Lung (tissue), 12 donors: Measurements from ENCODE around the gene RAMP3. TPM values are rescaled to one million over a fixed set of nuclear protein-coding genes. Genes with fewer than 3 reads are reported as not detected.
A peak's percentile ranks its signal among the peaks of the same experiment; 100 is the strongest.

Source experiments
- ATAC-seq: fragments of 200-7000 bp; cut with Tn5 transposase; one replicate; pipeline ENCODE4 v1.9.1; 2020; ENCODE audit warnings: moderate number of reproducible peaks; ENCODE audit not compliant: insufficient read depth, low FRiP score
- DNase-seq, 3 donors: peaks; one replicate each; pipeline ENCODE4 v3.0.0-alpha.2; 2013 to 2017
- H3K27ac ChIP-seq, 2 donors: one replicate each; pipeline ENCODE4 v1.5.1; 2013; ENCODE audit warnings: mild to moderate bottlenecking in 2 of 2, moderate library complexity in 2 of 2, control low read depth in 1 of 2, inconsistent platforms in 1 of 2, low read depth in 1 of 2, low read length in 1 of 2
- H3K27me3 ChIP-seq, 3 donors: one replicate each; pipeline ENCODE4 v1.5.1; 2013; ENCODE audit warnings: low read length in 2 of 3; ENCODE audit not compliant: control insufficient read depth in 3 of 3, insufficient read depth in 3 of 3
- H3K36me3 ChIP-seq, 4 donors: one replicate each; pipeline ENCODE4 v1.5.1; 2013; ENCODE audit warnings: low read length in 4 of 4, mild to moderate bottlenecking in 1 of 4, moderate library complexity in 1 of 4; ENCODE audit not compliant: control insufficient read depth in 4 of 4, insufficient read depth in 4 of 4
- H3K4me1 ChIP-seq, 5 donors: one replicate each; pipeline ENCODE4 v1.5.1; 2013; ENCODE audit warnings: low read length in 5 of 5, mild to moderate bottlenecking in 2 of 5, moderate library complexity in 1 of 5; ENCODE audit not compliant: control insufficient read depth in 5 of 5, insufficient read depth in 5 of 5
- H3K4me3 ChIP-seq: one replicate; pipeline ENCODE4 v1.5.1; 2013; ENCODE audit warnings: mild to moderate bottlenecking, control low read depth, moderate library complexity
- H3K9ac ChIP-seq, 2 donors: one replicate each; pipeline ENCODE4 v1.5.1; 2013; ENCODE audit warnings: low read length in 2 of 2, control low read depth in 1 of 2; ENCODE audit not compliant: insufficient read depth in 1 of 2
- H3K9me3 ChIP-seq, 4 donors: one replicate each; pipeline ENCODE4 v1.5.1; 2013; ENCODE audit warnings: low read length in 3 of 4, mild to moderate bottlenecking in 1 of 4, moderate library complexity in 1 of 4; ENCODE audit not compliant: control insufficient read depth in 4 of 4, insufficient read depth in 3 of 4
- WGBS, 2 donors: extraction: QIAGEN DNeasy Blood & Tissue Kit; methylation state at CpG; one replicate each; pipeline ENCODE4 v1.1.7; 2013; 5-methylcytosine and 5-hydroxymethylcytosine counted together
- polyA plus RNA-seq, 2 donors: library from polyadenylated mRNA; stranded (reverse); fragments of 200-250 nt; gene quantifications; one replicate each; pipeline ENCODE4 v1.2.1, GENCODE V29; 2013
- total RNA-seq, 2 donors: library from RNA; depleted of rRNA in 1 of 2; stranded (reverse); fragments of >200 nt in 1 of 2; gene quantifications; one replicate each; pipeline ENCODE4 v1.2.1, GENCODE V29; 2014 to 2021
- TF ChIP-seq, protein P1 (sequence below): IDR thresholded peaks from 2 replicates; pipeline ENCODE4 v1.5.1; 2012; ENCODE audit warnings: mild to moderate bottlenecking; ENCODE audit errors: control extremely low read depth, extremely low read depth
- donor health status: control.
- donor health status: control.
- donor health status: Bipolar disorder and iron deficiency.
- donor health status: healthy.
- donor health status: DM: yes; HTN: yes; CAD: no.

RAMP3 gene
- total and polyA plus RNA-seq, 4 donors: 47.3 to 116 (median 63.3) TPM

DNA sequence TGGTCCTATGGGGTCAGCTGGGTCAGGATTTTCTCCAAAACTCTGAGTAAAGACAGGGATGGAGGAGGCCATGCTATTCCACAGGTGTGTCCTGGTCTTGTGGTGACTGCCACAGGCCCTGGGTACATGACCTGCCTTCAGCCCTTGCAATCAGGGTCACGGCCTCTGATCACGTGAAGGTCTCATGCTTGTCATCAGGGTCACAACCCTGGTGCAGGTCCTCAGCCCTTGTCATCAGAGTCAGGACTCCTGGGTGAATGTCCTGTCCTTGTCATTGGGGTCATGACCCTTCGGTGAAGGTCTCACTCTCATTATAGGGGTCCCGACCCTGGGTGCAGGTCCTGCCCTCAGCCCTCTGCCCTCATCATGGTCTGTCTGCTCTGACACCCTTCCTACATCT, 24.2 kb upstream of the RAMP3 start:
- no peaks in the 10 kb centered on the region for H3K4me1 ChIP-seq
- no peaks in the 10 kb centered on the region for H3K27me3 ChIP-seq
- H3K4me3 ChIP-seq: no peak overlapping the region
- no peak overlapping the region for H3K27ac ChIP-seq
- TF ChIP-seq, protein P1, sequence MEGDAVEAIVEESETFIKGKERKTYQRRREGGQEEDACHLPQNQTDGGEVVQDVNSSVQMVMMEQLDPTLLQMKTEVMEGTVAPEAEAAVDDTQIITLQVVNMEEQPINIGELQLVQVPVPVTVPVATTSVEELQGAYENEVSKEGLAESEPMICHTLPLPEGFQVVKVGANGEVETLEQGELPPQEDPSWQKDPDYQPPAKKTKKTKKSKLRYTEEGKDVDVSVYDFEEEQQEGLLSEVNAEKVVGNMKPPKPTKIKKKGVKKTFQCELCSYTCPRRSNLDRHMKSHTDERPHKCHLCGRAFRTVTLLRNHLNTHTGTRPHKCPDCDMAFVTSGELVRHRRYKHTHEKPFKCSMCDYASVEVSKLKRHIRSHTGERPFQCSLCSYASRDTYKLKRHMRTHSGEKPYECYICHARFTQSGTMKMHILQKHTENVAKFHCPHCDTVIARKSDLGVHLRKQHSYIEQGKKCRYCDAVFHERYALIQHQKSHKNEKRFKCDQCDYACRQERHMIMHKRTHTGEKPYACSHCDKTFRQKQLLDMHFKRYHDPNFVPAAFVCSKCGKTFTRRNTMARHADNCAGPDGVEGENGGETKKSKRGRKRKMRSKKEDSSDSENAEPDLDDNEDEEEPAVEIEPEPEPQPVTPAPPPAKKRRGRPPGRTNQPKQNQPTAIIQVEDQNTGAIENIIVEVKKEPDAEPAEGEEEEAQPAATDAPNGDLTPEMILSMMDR: no peak
- no peak overlapping the region for H3K9ac ChIP-seq
- 91 to 92% methylated on average over 4 of the region's 4 CpGs for WGBS, 2 donors
- no peak for ATAC-seq
- H3K36me3 ChIP-seq: no peaks in the 10 kb centered on the region
- no peak for DNase-seq
- no peaks in the 10 kb centered on the region for H3K9me3 ChIP-seq

DNA sequence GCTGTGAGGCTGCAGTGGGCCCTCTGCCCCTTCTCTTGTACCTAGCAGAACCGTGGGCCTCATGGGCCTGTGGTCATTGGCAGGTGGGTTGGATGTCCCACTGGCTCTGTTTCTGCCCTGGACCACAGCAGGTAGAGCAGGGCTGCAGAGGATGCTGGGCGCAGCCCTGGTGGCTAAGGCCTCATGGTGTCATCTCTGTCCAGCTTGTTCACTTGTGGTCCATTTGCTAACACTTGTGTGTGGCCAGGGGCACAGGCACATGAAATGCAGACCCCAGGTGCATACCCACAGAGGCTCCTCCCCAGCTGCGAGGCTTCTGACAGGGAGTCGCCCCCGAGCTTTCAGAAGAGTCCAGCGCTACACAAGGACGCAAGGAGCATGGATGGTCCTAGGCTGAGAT, 23.7 kb upstream of the RAMP3 start:
- DNase-seq: no peak
- WGBS, 2 donors: 93 to 95% methylated on average over 7 of the region's 7 CpGs
- Histone ChIP-seq H3K27me3 (no peaks in the 10 kb centered on the region), H3K9ac (no peak overlapping the region), H3K4me3 (no peak overlapping the region), H3K36me3 (no peaks in the 10 kb centered on the region), H3K27ac (no peak overlapping the region), H3K4me1 (no peaks in the 10 kb centered on the region), H3K9me3 (no peaks in the 10 kb centered on the region)
- TF ChIP-seq, protein P1: no peak
- ATAC-seq: no peak

GRCh38 chr7:45136106-45137060, 21.2 kb upstream of the RAMP3 start:
- ATAC-seq: peak; percentile 65

More at GRCh38 chr7:45136106-45137060, 21.2 kb upstream of the RAMP3 start:
- Histone ChIP-seq H3K27ac (no peak overlapping the region), H3K9me3 (no peaks in the 10 kb centered on the region), H3K4me3 (no peak overlapping the region), H3K36me3 (no peaks in the 10 kb centered on the region), H3K4me1 (no peaks in the 10 kb centered on the region), H3K9ac (no peak overlapping the region), H3K27me3 (no peaks in the 10 kb centered on the region)
- TF ChIP-seq, protein P1: peak; percentile 96
- WGBS, 2 donors: 42 to 51% methylated on average over 9 of the region's 9 CpGs
- DNase-seq: peak; percentile 70 to 85 (median 81)
